HG02642 (cell line): Measurements from ENCODE around the gene PSMA7.

ENCODE experiments used
- ATAC-seq: cut with Tn5 transposase; IDR thresholded peaks from one replicate; pipeline ENCODE4 v1.9.1; 2021; ENCODE audit warnings: mild to moderate bottlenecking; ENCODE audit not compliant: unreplicated experiment, poor library complexity

Gene PSMA7

DNA sequence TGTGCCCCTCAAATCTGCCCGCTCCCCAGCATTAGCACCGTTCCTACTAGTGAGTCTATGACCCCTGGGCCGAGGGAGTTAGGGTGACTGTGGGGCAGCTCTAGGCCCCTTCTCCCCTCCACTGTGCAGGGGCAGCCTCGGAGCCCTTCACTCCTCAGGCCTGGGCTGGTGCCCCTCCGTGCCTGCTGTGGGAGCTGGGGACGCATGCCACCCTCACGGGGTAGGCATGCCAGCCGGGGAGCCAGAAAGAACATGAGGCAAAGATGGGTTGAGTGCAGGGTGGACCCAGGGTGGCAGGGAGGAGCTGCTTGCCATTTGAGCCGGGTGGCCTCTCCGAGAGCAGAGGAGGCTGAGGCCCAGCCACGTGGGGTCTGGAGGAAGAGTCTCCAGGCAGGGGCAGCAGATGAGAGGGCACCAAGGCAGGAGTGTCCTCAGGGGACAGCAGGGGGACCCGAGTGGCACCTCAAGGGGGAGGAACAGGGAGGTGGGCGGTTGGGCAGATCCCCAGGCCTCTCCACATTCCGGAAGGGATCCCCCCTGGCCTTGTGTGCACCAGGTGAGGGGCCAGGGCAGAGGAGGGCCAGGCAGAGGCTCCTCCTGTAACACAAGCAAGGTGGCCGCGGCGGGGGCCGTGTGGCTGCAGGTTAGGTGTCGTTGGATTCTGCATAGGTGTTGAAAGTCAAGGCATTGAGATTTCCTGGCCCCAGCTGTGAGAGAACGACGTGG lies 39.5 kb downstream of the PSMA7 start:
- no peak for ATAC-seq

DNA sequence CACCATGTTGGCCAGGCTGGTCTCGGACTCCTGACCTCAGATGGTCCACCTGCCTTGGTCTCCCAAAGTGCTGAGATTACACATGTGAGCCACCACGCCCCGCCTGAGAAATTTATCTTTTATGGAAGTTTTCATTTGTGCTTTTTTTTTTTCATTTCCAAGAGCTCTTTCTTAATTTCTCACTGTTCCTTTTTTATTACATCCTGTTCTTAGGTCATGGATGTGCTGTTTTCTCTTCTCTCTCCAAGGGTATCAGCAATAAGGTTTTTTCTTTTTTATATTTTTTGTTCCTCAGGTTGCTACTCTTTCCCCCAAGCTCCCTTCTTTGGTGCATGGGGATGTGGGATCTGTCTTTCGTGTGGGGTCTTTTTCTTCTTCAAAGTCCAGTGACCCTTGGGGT lies 42.1 kb downstream of the PSMA7 start:
- ATAC-seq, result no peak

DNA sequence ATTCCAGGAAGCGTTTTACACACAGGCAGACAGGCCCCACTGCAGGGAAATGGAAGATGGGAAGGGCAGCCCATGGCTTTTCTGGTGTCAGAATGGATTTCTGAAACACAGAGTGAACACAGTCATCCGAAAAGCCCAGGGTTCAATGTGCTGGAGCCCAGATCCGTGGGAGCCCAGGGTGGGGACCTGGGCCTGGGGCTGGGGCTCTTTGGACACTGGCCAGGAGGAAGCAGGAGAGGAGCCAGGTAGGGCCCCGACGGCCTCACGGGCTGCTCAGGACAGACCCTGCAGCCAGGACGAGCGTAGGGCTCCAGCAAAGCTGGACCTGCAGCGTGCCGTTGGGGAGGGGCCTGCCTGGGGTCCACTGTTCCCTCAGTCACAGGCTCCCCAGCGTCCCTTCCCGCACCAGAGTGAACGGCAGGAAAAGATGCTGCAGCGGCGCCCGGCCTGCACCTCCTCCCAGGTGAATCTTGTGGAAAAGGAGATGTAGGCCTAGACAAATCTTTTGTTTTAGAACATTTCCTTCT lies 45.2 kb downstream of the PSMA7 start:
- ATAC-seq, result no peak

DNA sequence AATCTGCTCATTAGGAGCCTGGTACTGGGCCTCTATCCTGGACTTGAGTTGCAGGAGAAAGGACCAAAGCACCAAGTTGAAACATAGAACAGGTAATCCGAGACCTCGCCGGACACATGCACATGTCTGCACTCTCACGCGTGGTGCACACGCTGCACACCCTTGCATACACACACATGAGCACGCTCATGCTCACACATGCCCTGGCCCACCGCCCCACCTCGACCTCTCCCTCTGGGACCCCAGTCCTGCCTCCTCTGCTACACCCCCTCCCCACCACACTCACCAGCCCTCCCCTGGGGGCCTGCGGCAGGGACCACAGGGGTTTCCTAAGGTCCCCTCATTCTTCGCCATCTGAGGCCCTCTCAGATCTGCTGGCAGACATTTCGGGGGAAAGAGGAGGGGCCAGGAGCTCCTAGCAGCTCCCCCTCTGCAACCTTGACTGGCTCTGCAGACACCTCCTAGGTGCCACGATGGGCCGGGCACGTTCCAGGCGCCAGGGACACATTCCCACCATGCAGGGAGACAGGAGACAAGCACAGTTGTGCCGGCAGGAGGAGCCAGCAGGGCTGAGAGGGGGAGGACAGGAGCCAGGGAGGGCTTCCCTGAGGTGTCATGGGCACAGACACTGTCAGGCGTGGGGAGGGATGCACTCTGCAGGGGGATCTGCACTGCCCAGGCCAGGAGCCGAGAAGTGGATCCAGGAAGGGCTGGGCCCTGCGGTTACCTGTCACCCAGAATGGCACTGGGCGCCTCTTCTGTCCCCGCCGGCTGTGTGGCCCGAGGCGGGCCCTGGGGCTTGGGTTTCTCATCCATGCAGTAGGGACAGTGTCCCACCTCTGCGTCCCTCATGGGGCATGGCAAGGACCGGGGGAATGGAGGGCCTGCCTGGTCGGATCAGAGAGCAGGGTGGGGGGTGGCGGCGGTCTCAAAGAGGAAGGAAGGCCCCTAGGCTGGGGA lies 46.5 kb downstream of the PSMA7 start:
- ATAC-seq, result no peak

DNA sequence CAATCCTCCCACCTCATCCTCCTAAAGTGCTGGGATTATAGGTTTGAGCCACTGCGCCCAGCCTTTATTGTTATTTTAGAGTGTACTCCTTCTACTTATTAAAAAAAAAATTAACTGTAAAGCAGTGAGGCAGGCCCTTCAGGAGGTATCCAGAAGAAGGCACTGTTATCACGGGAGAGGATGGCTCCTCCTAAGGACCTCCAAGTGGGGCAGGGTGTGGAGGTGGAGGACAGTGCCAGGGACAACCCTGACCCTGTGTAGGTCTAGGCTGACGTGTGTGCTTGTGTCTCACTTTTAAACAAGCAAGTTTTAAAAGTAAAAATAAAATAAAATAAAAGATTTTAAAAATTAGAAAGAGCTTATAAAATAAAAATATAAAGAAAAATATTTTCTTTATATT lies 53.8 kb downstream of the PSMA7 start:
- no peak for ATAC-seq

DNA sequence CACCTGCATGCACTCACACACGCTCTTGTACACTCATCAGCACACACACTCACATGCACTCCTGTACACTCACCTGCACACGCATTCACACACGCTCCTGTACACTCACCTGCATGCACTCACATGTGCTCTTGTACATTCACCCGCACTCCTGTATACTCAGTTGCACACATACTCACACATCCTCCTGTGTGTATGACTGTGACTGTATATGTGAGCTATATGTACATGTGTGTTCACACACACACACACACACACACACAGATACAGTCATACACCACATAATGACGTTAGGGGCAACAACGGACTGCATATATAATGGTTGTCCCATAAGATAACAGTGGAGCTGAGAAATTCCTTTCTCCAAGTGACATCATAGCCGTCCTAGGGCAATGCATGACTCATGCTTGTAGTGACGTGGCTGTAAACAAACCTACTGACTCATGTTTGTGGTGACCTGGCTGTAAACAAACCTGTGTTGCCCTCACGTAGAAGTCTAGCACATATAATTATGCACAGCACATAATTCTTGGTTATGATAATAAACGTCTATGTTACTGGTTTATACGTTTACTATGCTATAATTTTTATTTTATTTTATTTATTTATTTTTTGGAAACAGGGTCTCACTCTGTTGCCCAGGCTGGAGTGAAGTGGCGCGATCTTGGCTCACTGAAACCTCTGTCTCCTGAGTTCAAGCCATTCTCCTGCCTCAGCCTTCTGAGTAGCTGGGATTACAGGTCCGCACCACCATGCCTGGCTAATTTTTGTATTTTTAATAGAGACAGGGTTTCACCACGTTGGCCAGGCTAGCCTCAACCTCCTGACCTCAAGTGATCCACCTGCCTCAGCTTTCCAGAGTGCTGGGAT lies 54.7 kb downstream of the PSMA7 start:
- no peak for ATAC-seq

DNA sequence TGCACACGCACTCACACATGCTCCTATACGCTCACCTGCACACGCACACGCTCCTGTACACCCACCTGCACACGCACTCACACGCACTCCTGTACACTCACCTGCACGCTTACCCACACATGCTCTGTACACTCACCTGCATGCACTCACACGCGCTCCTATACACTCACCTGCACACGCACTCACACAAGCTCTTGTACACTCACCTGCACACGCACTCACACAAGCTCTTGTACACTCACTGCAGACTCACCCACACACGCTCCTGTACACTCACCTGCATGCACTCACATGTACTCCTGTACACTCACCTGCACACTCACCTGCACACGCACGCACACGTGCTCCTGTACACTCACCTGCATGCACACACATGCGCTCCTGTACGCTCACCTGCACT lies 55.6 kb downstream of the PSMA7 start:
- ATAC-seq, result no peak

DNA sequence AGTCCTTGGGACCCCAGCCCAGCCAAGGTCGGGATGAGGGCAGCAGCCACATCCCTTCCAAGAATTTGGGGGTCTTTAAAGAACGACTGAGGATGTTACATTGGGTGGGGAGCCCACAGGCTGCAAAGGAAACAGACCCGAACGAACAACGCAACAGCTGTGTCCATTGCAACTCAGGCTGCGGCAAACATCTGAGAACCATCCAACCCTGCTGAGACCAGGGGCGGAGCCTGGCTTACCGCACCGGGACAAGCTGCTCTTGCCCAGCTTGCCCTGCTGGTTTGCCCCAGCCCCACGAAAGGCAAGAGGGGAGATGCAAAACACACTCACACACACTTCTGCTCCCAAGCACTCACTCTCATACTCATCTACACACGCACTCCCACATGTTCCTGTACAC lies 56.0 kb downstream of the PSMA7 start:
- ATAC-seq, result no peak
